ENCODE data around the gene DNM3. TPM values are rescaled to one million over a fixed set of nuclear protein-coding genes. Genes with fewer than 3 reads are reported as not detected.

Gene DNM3
- total and polyA plus RNA-seq, 4 donors: 2.6 to 16.2 (median 5.1) TPM; not detected in 1

DNA sequence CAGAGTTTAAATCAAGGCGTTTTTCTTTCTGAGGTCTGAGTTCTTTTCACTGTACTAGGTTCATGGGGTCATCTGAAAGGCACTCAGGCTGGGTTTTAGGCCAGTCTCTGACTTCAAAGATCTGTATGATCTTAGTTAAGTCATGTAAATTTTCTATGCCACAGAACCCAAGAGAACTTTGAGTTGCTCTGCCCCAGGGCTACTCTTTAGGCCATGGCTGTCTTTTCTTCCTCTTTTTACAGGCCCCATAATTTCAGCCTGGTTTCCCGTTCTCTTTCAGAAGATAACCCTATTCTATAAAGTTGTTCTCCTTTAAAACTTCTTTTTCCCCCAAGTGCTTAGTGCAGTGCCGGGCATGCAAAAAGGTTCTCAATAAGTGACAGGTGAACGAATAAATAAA lies 33.7 kb upstream of the DNM3 start:
- no peak for ATAC-seq (ENCODE audit: low FRiP score)

DNA sequence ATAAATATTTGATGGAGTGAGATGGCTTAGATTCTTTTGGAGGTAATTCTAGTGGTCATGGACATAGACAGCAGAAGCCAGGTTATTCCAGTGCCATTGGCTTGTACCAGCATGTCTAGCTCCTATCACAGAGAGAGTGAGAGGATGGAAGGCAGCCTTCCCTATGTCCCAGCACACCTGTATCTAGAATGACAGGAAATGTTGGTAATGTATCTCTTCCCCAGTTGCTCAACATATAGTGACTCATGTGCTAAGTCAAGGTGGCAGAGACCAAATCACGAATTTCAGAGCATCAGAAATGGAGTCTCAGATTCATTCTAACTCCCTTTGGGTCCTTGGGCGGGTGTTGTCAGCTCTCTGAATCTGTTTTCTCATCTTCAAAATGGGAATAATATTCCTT lies 31.5 kb upstream of the DNM3 start:
- H3K9me3 ChIP-seq (ENCODE audit: control insufficient read depth, low read length): no peaks in the 10 kb centered on the region
- intact Hi-C loops (cut with DNase I): loop anchor here in 1 of 2 donors (10.0 kb wide), 1 partner anchor 635 kb away; the partner anchor contains the start of gene PIGC
- 78 to 80% methylated on average over 2 of the region's 2 CpGs for WGBS, 2 donors
- no peak overlapping the region for H3K4me3 ChIP-seq (ENCODE audit: low read length in 2 of 2)
- H3K27ac ChIP-seq (ENCODE audit: low read depth in 1 of 2, low read length in 2 of 2): no peak overlapping the region
- no peaks in the 10 kb centered on the region for H3K27me3 ChIP-seq (ENCODE audit: control insufficient read depth in 1 of 2, insufficient read depth in 2 of 2, low read length in 1 of 2)
- no peak for ATAC-seq (ENCODE audit: low FRiP score)
- no peaks in the 10 kb centered on the region for H3K36me3 ChIP-seq (ENCODE audit: control insufficient read depth in 1 of 2, insufficient read depth in 2 of 2, low read length in 1 of 2)
- DNase-seq: no peak
- peaks cover 0 to 3% of the 10 kb centered on the region in 2 donors for H3K4me1 ChIP-seq (ENCODE audit: control insufficient read depth in 1 of 2, insufficient read depth in 2 of 2, low read length in 2 of 2)

More for the DNA sequence above, 33.7 kb upstream of the DNM3 start:
- H3K27me3 ChIP-seq (ENCODE audit: control insufficient read depth in 1 of 2, insufficient read depth in 2 of 2, low read length in 1 of 2): no peaks in the 10 kb centered on the region
- intact Hi-C loops (cut with DNase I): loop anchor here in 1 of 2 donors (2.0 to 10.0 kb wide), 2 partner anchors 33 to 637 kb away; partner anchors contain the start of genes DNM3 and PIGC
- H3K27ac ChIP-seq (ENCODE audit: low read depth in 1 of 2, low read length in 2 of 2): no peak overlapping the region
- no peaks in the 10 kb centered on the region for H3K9me3 ChIP-seq (ENCODE audit: control insufficient read depth, low read length)
- 91 to 92% methylated on average over 4 of the region's 4 CpGs for WGBS, 2 donors
- DNase-seq: no peak
- H3K4me3 ChIP-seq (ENCODE audit: low read length in 2 of 2): no peak overlapping the region
- no peaks in the 10 kb centered on the region for H3K4me1 ChIP-seq (ENCODE audit: control insufficient read depth in 1 of 2, insufficient read depth in 2 of 2, low read length in 2 of 2)
- H3K36me3 ChIP-seq (ENCODE audit: control insufficient read depth in 1 of 2, insufficient read depth in 2 of 2, low read length in 1 of 2): no peaks in the 10 kb centered on the region

DNA sequence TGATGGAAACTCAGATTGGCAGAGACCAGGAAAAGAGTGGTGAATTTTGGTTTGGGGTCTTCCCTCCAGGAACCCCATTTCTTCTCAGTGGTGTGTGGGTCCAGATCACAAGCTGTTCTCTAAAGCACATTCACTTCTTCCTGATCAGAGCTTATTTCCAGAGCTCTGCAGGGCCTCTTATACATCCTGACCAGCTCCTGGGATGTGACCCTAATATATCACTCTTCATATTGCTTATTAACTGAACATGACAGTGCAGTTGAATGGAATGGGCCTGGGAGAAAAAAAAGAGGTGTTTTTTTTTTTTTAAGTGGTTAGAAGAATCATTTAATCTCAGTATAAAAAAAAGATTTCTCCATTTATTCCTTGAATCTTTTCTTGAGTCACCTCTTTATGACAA lies 29.6 kb upstream of the DNM3 start:
- H3K27me3 ChIP-seq (ENCODE audit: control insufficient read depth in 1 of 2, insufficient read depth in 2 of 2, low read length in 1 of 2): no peaks in the 10 kb centered on the region

DNA sequence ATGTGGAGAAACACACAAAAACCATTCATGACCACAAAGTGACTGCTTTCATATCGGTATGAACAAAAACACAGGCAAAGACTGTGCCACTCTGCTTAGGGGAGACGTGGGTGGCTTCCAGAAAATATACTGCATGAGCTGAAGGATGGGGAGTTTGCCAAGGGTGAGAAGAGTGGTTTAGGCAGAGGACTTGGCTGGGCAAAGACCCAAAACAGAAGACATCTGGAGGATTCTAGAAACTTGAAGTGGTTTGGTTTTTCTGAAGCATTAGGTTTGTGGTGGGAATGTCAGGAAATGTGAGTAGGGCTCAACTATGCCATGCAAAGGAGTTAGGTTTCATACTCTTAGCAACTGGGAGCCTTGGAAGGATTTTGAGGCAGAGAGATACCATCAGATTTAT lies 26.6 kb upstream of the DNM3 start:
- no peak overlapping the region for H3K27ac ChIP-seq (ENCODE audit: low read depth in 1 of 2, low read length in 2 of 2)
- ATAC-seq (ENCODE audit: low FRiP score) (no peak), DNase-seq (no peak)
- H3K4me3 ChIP-seq (ENCODE audit: low read length in 2 of 2): no peak overlapping the region
- peaks cover 0 to 3% of the 10 kb centered on the region in 2 donors for H3K4me1 ChIP-seq (ENCODE audit: control insufficient read depth in 1 of 2, insufficient read depth in 2 of 2, low read length in 2 of 2)
- 9 to 18% methylated on average over 2 of the region's 2 CpGs for WGBS, 2 donors
- H3K27me3 ChIP-seq (ENCODE audit: control insufficient read depth in 1 of 2, insufficient read depth in 2 of 2, low read length in 1 of 2): no peaks in the 10 kb centered on the region
- H3K9me3 ChIP-seq (ENCODE audit: control insufficient read depth, low read length): no peaks in the 10 kb centered on the region
- intact Hi-C loops (cut with DNase I): no loop called here
- H3K36me3 ChIP-seq (ENCODE audit: control insufficient read depth in 1 of 2, insufficient read depth in 2 of 2, low read length in 1 of 2): no peaks in the 10 kb centered on the region

More for the DNA sequence above, 29.6 kb upstream of the DNM3 start:
- Histone ChIP-seq H3K27ac (ENCODE audit: low read depth in 1 of 2, low read length in 2 of 2) (no peak overlapping the region), H3K9me3 (ENCODE audit: control insufficient read depth, low read length) (no peaks in the 10 kb centered on the region), H3K36me3 (ENCODE audit: control insufficient read depth in 1 of 2, insufficient read depth in 2 of 2, low read length in 1 of 2) (no peaks in the 10 kb centered on the region), H3K4me1 (ENCODE audit: control insufficient read depth in 1 of 2, insufficient read depth in 2 of 2, low read length in 2 of 2) (peaks cover 0 to 3% of the 10 kb centered on the region in 2 donors), H3K4me3 (ENCODE audit: low read length in 2 of 2) (no peak overlapping the region)
- intact Hi-C loops (cut with DNase I): no loop called here
- no peak for DNase-seq
- ATAC-seq (ENCODE audit: low FRiP score): no peak

DNA sequence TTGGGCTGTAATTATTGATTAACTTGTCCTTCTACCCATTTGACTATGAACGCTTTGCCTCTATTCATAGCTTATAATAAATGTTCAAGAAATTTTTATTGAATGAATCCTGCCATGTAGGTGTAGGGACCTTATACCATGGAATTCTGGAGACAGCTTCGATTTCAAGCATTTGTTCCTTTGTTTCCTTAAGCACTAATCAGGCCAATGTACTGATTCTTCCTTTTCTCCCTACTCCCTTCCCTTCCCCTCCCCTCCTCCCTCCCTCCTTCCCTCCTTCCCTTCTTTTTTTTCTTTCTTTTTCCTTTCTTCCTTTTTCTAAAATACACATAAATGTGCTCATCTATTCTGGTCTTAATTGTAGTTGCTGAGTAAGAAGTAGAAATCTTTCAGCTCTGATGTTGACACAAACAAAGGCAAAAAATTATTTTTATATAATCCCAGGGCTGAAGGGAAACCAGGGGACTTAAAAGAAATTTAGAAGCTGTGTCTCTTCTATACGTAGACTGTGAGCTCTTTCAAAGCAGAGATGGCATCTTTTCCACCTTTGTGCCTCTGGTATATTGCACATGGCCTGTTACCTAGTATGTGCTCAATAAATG lies 24.9 kb upstream of the DNM3 start:
- no peak for ATAC-seq (ENCODE audit: low FRiP score)
- DNase-seq: no peak
- WGBS, 2 donors: 85 to 86% methylated on average over 3 of the region's 3 CpGs

DNA sequence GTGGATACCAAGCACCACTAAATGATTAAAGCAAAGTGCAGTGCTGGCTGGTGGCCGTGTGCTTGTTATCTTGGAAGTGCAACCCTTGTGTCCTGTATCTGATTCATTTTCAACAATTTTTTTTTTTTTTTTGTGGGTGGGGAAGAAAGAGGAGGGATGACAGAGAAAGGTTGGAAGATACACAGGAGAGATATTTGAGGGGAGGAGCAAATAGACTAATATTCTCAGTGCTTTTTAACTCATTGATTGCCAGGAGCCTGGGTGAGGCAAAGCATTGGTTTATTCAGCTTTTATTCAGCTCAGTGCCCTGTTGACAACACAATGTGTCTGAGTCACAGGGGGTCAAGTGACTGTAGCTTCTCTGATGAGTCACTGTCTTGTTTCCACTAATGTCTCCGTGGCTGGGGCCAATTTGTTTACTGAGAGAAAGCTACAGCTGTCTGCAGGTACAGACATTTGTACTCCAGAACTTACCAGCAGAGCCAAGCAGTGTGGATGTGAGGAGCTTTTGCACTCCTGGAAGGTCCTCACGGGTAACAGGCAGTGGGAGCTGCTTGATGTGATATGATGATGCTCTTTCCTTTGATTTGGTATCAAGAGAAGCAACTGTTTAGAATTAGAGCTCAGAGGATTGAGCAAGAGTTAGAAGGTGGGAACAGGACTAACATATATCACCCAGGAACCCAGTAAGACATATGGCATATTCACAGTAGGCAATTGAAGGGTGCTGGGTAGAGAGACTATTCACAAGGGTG lies 23.6 kb upstream of the DNM3 start:
- no peak overlapping the region for H3K27ac ChIP-seq (ENCODE audit: low read depth in 1 of 2, low read length in 2 of 2)
- no peaks in the 10 kb centered on the region for H3K9me3 ChIP-seq (ENCODE audit: control insufficient read depth, low read length)
- H3K27me3 ChIP-seq (ENCODE audit: control insufficient read depth in 1 of 2, insufficient read depth in 2 of 2, low read length in 1 of 2): no peaks in the 10 kb centered on the region
- peaks cover 0 to 3% of the 10 kb centered on the region in 2 donors for H3K4me1 ChIP-seq (ENCODE audit: control insufficient read depth in 1 of 2, insufficient read depth in 2 of 2, low read length in 2 of 2)
- no peaks in the 10 kb centered on the region for H3K36me3 ChIP-seq (ENCODE audit: control insufficient read depth in 1 of 2, insufficient read depth in 2 of 2, low read length in 1 of 2)
- intact Hi-C loops (cut with DNase I): no loop called here
- no peak overlapping the region for H3K4me3 ChIP-seq (ENCODE audit: low read length in 2 of 2)
- 38 to 43% methylated on average over 3 of the region's 3 CpGs for WGBS, 2 donors
- no peak for DNase-seq
- no peak for ATAC-seq (ENCODE audit: low FRiP score)

More for the DNA sequence above, 24.9 kb upstream of the DNM3 start:
- intact Hi-C loops (cut with DNase I): no loop called here
- no peak overlapping the region for H3K27ac ChIP-seq (ENCODE audit: low read depth in 1 of 2, low read length in 2 of 2)
- H3K36me3 ChIP-seq (ENCODE audit: control insufficient read depth in 1 of 2, insufficient read depth in 2 of 2, low read length in 1 of 2): no peaks in the 10 kb centered on the region
- H3K4me1 ChIP-seq (ENCODE audit: control insufficient read depth in 1 of 2, insufficient read depth in 2 of 2, low read length in 2 of 2): peaks cover 0 to 3% of the 10 kb centered on the region in 2 donors
- H3K9me3 ChIP-seq (ENCODE audit: control insufficient read depth, low read length): no peaks in the 10 kb centered on the region
- no peak overlapping the region for H3K4me3 ChIP-seq (ENCODE audit: low read length in 2 of 2)
- H3K27me3 ChIP-seq (ENCODE audit: control insufficient read depth in 1 of 2, insufficient read depth in 2 of 2, low read length in 1 of 2): no peaks in the 10 kb centered on the region

DNA sequence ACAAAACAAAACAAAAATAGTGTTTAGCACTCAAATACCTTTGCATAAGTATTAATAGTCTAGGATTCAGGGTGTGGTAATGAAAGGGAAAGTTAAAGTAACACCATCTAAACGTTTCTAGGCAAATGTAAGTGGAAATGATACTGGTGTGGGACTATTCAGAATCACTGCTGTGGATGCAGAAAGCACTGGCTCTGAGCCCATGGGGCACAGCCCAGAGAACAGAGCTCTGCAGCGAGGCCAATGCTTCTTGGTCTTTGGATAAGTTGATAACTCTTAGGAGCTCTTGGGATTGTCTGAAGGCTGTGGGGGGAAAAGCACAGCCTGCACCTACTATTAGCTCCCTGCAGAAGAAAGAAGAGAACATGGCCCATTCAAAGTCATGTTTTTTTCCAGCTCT lies 21.4 kb upstream of the DNM3 start:
- Histone ChIP-seq H3K27me3 (ENCODE audit: control insufficient read depth in 1 of 2, insufficient read depth in 2 of 2, low read length in 1 of 2) (no peaks in the 10 kb centered on the region), H3K4me1 (ENCODE audit: control insufficient read depth in 1 of 2, insufficient read depth in 2 of 2, low read length in 2 of 2) (no peaks in the 10 kb centered on the region), H3K27ac (ENCODE audit: low read depth in 1 of 2, low read length in 2 of 2) (no peak overlapping the region), H3K4me3 (ENCODE audit: low read length in 2 of 2) (no peak overlapping the region), H3K36me3 (ENCODE audit: control insufficient read depth in 1 of 2, insufficient read depth in 2 of 2, low read length in 1 of 2) (no peaks in the 10 kb centered on the region), H3K9me3 (ENCODE audit: control insufficient read depth, low read length) (no peaks in the 10 kb centered on the region)
- ATAC-seq (ENCODE audit: low FRiP score) (no peak), DNase-seq (no peak)
- 53 to 60% methylated on average over 2 of the region's 2 CpGs for WGBS, 2 donors
- intact Hi-C loops (cut with DNase I): no loop called here

DNA sequence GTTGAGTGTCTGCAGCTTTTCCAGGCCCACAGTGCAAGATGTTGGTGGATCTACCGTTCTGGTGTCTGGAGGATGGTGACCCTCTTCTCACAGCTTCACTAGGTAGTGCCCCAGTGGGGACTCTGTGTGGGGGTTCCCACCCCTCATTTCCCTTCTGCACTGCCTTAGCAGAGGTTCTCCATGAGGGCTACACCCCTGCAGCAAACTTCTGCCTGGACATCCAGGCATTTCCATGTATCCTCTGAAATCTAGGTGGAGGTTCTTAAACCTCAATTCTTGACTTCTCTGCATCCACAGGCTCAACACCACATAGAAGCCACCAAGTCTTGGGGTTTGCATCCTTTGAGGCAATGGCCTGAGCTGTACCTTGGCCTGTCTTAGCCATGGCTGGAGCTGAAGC lies 14.3 kb upstream of the DNM3 start:
- H3K4me1 ChIP-seq (ENCODE audit: control insufficient read depth in 1 of 2, insufficient read depth in 2 of 2, low read length in 2 of 2): no peaks in the 10 kb centered on the region
- 87 to 96% methylated on average over 1 of the region's 1 CpG for WGBS, 2 donors
- intact Hi-C loops (cut with DNase I): no loop called here
- no peaks in the 10 kb centered on the region for H3K27me3 ChIP-seq (ENCODE audit: control insufficient read depth in 1 of 2, insufficient read depth in 2 of 2, low read length in 1 of 2)
- ATAC-seq (ENCODE audit: low FRiP score) (no peak), DNase-seq (no peak)
- H3K9me3 ChIP-seq (ENCODE audit: control insufficient read depth, low read length): peaks cover 2% of the 10 kb centered on the region
- no peak overlapping the region for H3K27ac ChIP-seq (ENCODE audit: low read depth in 1 of 2, low read length in 2 of 2)
- no peaks in the 10 kb centered on the region for H3K36me3 ChIP-seq (ENCODE audit: control insufficient read depth in 1 of 2, insufficient read depth in 2 of 2, low read length in 1 of 2)
- H3K4me3 ChIP-seq (ENCODE audit: low read length in 2 of 2): no peak overlapping the region

DNA sequence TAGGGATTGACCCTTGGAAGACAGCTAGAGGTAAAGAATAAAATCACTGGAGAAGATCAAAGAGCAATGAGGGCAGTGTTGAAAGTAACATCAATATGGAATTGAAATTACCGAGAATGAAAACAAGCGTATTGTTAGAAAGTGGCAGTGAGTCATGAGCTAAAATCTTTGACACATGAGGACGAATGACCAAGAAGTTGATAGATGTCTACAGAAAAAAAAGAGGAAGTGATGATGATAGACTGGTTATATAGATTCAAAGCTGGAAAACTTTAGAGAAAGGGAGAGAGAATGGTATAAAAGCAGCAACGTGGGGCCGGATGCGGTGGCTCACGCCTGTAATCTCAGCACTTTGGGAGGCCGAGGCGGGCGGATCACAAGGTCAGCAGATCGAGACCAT lies 12.5 kb upstream of the DNM3 start:
- intact Hi-C loops (cut with DNase I): no loop called here
- ATAC-seq (ENCODE audit: low FRiP score) (no peak), DNase-seq (no peak)
- H3K9me3 ChIP-seq (ENCODE audit: control insufficient read depth, low read length): peaks cover 2% of the 10 kb centered on the region
- no peak overlapping the region for H3K4me3 ChIP-seq (ENCODE audit: low read length in 2 of 2)
- H3K36me3 ChIP-seq (ENCODE audit: control insufficient read depth in 1 of 2, insufficient read depth in 2 of 2, low read length in 1 of 2): no peaks in the 10 kb centered on the region
- no peaks in the 10 kb centered on the region for H3K27me3 ChIP-seq (ENCODE audit: control insufficient read depth in 1 of 2, insufficient read depth in 2 of 2, low read length in 1 of 2)
- no peak overlapping the region for H3K27ac ChIP-seq (ENCODE audit: low read depth in 1 of 2, low read length in 2 of 2)
- WGBS, 2 donors: 89 to 92% methylated on average over 11 of the region's 11 CpGs
- no peaks in the 10 kb centered on the region for H3K4me1 ChIP-seq (ENCODE audit: control insufficient read depth in 1 of 2, insufficient read depth in 2 of 2, low read length in 2 of 2)
